Stimulated activated CD4-positive, alpha-beta T cell treated with anti-CD3 and anti-CD28 coated beads, TNF-alpha, amount 100 ng/mL, for 1 hour (primary cell): Measurements from ENCODE around the gene SLC48A1.

ENCODE experiments used
- DNase-seq, 3 donors: peaks; one replicate each; pipeline ENCODE4 v3.0.0-alpha.2; 2020; ENCODE audit warnings: low read depth in 3 of 3, low spot score in 1 of 3

The SLC48A1 gene

GRCh38 chr12:47744005-47744651 lies 28.9 kb upstream of the SLC48A1 start:
- peak; percentile 17 to 46 (median 41) for DNase-seq

GRCh38 chr12:47744778-47745436 lies 28.1 kb upstream of the SLC48A1 start:
- DNase-seq = no peak

- DNase-seq = no peak
These were observed 27.5 kb upstream of the SLC48A1 start for GRCh38 chr12:47745485-47746041.

GRCh38 chr12:47746073-47746472 lies 27.0 kb upstream of the SLC48A1 start:
- no peak for DNase-seq

- no peak for DNase-seq
These were observed 26.5 kb upstream of the SLC48A1 start for GRCh38 chr12:47746523-47746922.

GRCh38 chr12:47747126-47747525 lies 25.9 kb upstream of the SLC48A1 start:
- DNase-seq = no peak

GRCh38 chr12:47747596-47748506 lies 25.2 kb upstream of the SLC48A1 start:
- no peak for DNase-seq

- DNase-seq = no peak
These were observed 24.6 kb upstream of the SLC48A1 start for GRCh38 chr12:47748507-47748828.

GRCh38 chr12:47748899-47749298 lies 24.1 kb upstream of the SLC48A1 start:
- DNase-seq = no peak

- DNase-seq = no peak
These were observed 22.7 kb upstream of the SLC48A1 start for GRCh38 chr12:47750229-47750798.

GRCh38 chr12:47750916-47751470 lies 22.0 kb upstream of the SLC48A1 start:
- no peak for DNase-seq

- no peak for DNase-seq
These were observed 21.5 kb upstream of the SLC48A1 start for GRCh38 chr12:47751561-47751960.

GRCh38 chr12:47752121-47752520 lies 20.9 kb upstream of the SLC48A1 start:
- no peak for DNase-seq

GRCh38 chr12:47752552-47752951 lies 20.5 kb upstream of the SLC48A1 start:
- no peak for DNase-seq

- no peak for DNase-seq
These were observed 19.7 kb upstream of the SLC48A1 start for GRCh38 chr12:47753021-47754001.

- DNase-seq = no peak
These were observed 18.9 kb upstream of the SLC48A1 start for GRCh38 chr12:47754126-47754525.

- DNase-seq = no peak
These were observed 18.2 kb upstream of the SLC48A1 start for GRCh38 chr12:47754881-47755280.

- no peak for DNase-seq
These were observed 17.1 kb upstream of the SLC48A1 start for GRCh38 chr12:47755655-47756562.

GRCh38 chr12:47757364-47757839 lies 15.6 kb upstream of the SLC48A1 start:
- DNase-seq = no peak
